ENCODE measurements around the gene TSHZ2. TPM values are rescaled to one million over a fixed set of nuclear protein-coding genes. Genes with fewer than 3 reads are reported as not detected.

TSHZ2 gene
- total and polyA plus RNA-seq, 2 of the 4 experiments (the other 2 are of a cell fraction), result under 0.01 to 0.02 TPM

DNA sequence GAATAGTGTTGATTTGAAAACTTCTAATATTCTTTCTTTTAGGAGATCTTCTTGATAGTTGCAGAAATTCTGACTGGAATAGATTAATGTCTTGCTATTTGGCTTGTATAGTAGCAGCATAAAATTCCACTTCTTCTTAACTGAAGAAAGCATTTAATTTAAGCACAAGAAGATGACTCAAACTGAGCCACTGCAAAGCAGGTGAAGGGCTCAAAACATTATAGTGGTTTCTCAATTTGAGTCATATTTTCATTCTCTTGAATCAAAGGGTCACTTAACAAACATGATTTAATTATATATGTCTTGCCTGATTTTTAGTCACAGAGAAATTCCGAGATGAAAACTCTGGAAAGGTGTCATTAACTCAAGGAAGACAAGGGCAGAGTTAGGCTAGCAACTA, 382.2 kb downstream of the TSHZ2 start:
- no peak overlapping the region for H4K8ac ChIP-seq (ENCODE audit: low read depth in 2 of 2, low read length in 2 of 2)
- CTCF ChIA-PET, result no interaction called here
- H3K14ac ChIP-seq (replicated peaks; ENCODE audit: low read depth, low read length), result no peak overlapping the region
- no peak overlapping the region for H2BK5ac ChIP-seq (ENCODE audit: low read depth, low read length, poor library complexity, severe bottlenecking)
- peaks cover 3% of the 10 kb centered on the region for H3K9me3 ChIP-seq (ENCODE audit: control insufficient read depth, insufficient read depth, low read length)
- no CpG with 5 or more reads among the region's 1 CpG for WGBS, 2 experiments (ENCODE audit: extremely low coverage in 2 of 2, insufficient read length in 1 of 2)
- no peaks in the 10 kb centered on the region for H3K27me3 ChIP-seq (ENCODE audit: control insufficient read depth, insufficient read depth, low read length)
- BruUV-seq (replicated peaks), result no TSS peak
- H4K5ac ChIP-seq (ENCODE audit: low read depth, low read length), result no peak overlapping the region
- no peak overlapping the region for H2AK9ac ChIP-seq (replicated peaks; ENCODE audit: low read depth, low read length, poor library complexity)
- H3K23ac ChIP-seq (ENCODE audit: low read depth, low read length), result no peak overlapping the region
- peaks cover 5% of the 10 kb centered on the region; the same call in 1 of the 2 replicates for H3K4me1 ChIP-seq (ENCODE audit: control insufficient read depth, insufficient read depth, low read length)
- no peak overlapping the region for H3K18ac ChIP-seq (ENCODE audit: low read depth, low read length)
- no peak overlapping the region for H3K4me3 ChIP-seq (ENCODE audit: insufficient read depth, low read depth, low read length)
- ATAC-seq (ENCODE audit: low read depth) (no peak), DNase-seq (no peak)
- H3K56ac ChIP-seq (ENCODE audit: extremely low read depth, insufficient read depth, low read length), result no peak overlapping the region
- no peak overlapping the region for H3K4me2 ChIP-seq (ENCODE audit: low read depth, low read length)
- H3K9me1 ChIP-seq (ENCODE audit: insufficient read depth, low read length), result no peaks in the 10 kb centered on the region
- H3K79me1 ChIP-seq (ENCODE audit: low read depth in 1 of 2, low read length in 2 of 2), result no peaks in the 10 kb centered on the region
- no peak overlapping the region for H3K4ac ChIP-seq (ENCODE audit: low read depth, low read length)
- H3K36me3 ChIP-seq (ENCODE audit: control insufficient read depth, insufficient read depth, low read length), result no peaks in the 10 kb centered on the region
- dilution Hi-C loops (cut with HindIII; ENCODE audit: low sequenced_read_pairs, unreplicated experiment) (no loop called here), intact Hi-C loops (cut with micrococcal nuclease) (no loop called here), in situ Hi-C loops (cut with MboI; ENCODE audit: low sequenced_read_pairs) (no loop called here)
- no peaks in the 10 kb centered on the region for H4K20me1 ChIP-seq (ENCODE audit: insufficient read depth, low read length)
- no peak overlapping the region for H4K91ac ChIP-seq (ENCODE audit: insufficient read depth, low read depth, low read length)
- H3K27ac ChIP-seq (ENCODE audit: insufficient read depth, low read length), result no peak overlapping the region
- no peak overlapping the region for H2AK5ac ChIP-seq (ENCODE audit: low read depth, low read length)
- H3K9ac ChIP-seq (ENCODE audit: low read depth, low read length), result no peak overlapping the region
- H2AFZ ChIP-seq (replicated peaks; ENCODE audit: low read length, poor library complexity), result no peak overlapping the region
- H2BK20ac ChIP-seq (ENCODE audit: low read depth, low read length), result no peak overlapping the region
- POLR2A ChIA-PET (ENCODE audit: unreplicated experiment), result no interaction called here
- H2BK120ac ChIP-seq (ENCODE audit: low read depth, low read length), result no peak overlapping the region
- no peak for TF ChIP-seq NFE2L2 (IDR thresholded peaks at IDR 0.05; ENCODE audit: low read depth, low read length)
- TF ChIP-seq POLR2A (IDR thresholded peaks at IDR 0.05; ENCODE audit: low read depth, low read length), result no peak
- no peak for TF ChIP-seq MAFK (IDR thresholded peaks at IDR 0.05; ENCODE audit: low read depth, low read length)
- TF ChIP-seq, protein P1, sequence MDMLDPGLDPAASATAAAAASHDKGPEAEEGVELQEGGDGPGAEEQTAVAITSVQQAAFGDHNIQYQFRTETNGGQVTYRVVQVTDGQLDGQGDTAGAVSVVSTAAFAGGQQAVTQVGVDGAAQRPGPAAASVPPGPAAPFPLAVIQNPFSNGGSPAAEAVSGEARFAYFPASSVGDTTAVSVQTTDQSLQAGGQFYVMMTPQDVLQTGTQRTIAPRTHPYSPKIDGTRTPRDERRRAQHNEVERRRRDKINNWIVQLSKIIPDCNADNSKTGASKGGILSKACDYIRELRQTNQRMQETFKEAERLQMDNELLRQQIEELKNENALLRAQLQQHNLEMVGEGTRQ (IDR thresholded peaks at IDR 0.05; ENCODE audit: low read depth, low read length), result no peak
- no peak for TF ChIP-seq RCOR1 (IDR thresholded peaks at IDR 0.05; ENCODE audit: insufficient replicate concordance, low read length)
- TF ChIP-seq BHLHE40 (IDR thresholded peaks at IDR 0.05; ENCODE audit: low read depth, low read length), result no peak
- no peak for TF ChIP-seq SMC3 (IDR thresholded peaks at IDR 0.05; ENCODE audit: low read depth, low read length)
- TF ChIP-seq RAD21 (IDR thresholded peaks at IDR 0.05; ENCODE audit: low read length), result no peak
- TF ChIP-seq MAZ (IDR thresholded peaks at IDR 0.05; ENCODE audit: borderline replicate concordance, low read depth, low read length), result no peak
- TF ChIP-seq, protein P2, sequence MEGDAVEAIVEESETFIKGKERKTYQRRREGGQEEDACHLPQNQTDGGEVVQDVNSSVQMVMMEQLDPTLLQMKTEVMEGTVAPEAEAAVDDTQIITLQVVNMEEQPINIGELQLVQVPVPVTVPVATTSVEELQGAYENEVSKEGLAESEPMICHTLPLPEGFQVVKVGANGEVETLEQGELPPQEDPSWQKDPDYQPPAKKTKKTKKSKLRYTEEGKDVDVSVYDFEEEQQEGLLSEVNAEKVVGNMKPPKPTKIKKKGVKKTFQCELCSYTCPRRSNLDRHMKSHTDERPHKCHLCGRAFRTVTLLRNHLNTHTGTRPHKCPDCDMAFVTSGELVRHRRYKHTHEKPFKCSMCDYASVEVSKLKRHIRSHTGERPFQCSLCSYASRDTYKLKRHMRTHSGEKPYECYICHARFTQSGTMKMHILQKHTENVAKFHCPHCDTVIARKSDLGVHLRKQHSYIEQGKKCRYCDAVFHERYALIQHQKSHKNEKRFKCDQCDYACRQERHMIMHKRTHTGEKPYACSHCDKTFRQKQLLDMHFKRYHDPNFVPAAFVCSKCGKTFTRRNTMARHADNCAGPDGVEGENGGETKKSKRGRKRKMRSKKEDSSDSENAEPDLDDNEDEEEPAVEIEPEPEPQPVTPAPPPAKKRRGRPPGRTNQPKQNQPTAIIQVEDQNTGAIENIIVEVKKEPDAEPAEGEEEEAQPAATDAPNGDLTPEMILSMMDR (conservative IDR thresholded peaks at IDR 0.05; ENCODE audit: low read depth, low read length), result no peak
- TF ChIP-seq MXI1 (IDR thresholded peaks at IDR 0.05; ENCODE audit: borderline replicate concordance, low read depth, low read length), result no peak
- TF ChIP-seq RFX5 (IDR thresholded peaks at IDR 0.05; ENCODE audit: low read depth, low read length), result no peak
- TF ChIP-seq, protein P3, sequence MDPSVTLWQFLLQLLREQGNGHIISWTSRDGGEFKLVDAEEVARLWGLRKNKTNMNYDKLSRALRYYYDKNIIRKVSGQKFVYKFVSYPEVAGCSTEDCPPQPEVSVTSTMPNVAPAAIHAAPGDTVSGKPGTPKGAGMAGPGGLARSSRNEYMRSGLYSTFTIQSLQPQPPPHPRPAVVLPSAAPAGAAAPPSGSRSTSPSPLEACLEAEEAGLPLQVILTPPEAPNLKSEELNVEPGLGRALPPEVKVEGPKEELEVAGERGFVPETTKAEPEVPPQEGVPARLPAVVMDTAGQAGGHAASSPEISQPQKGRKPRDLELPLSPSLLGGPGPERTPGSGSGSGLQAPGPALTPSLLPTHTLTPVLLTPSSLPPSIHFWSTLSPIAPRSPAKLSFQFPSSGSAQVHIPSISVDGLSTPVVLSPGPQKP (IDR thresholded peaks at IDR 0.05; ENCODE audit: borderline replicate concordance, low read depth, low read length), result no peak
- no peak for TF ChIP-seq FOS (IDR thresholded peaks at IDR 0.05; ENCODE audit: low read depth, low read length)
- TF ChIP-seq CHD1 (IDR thresholded peaks at IDR 0.05; ENCODE audit: low read depth, low read length), result no peak
- no peak for TF ChIP-seq CEBPB (IDR thresholded peaks at IDR 0.05; ENCODE audit: low read depth, low read length)
- H2BK15ac ChIP-seq (ENCODE audit: low read depth, low read length), result no peak overlapping the region

Data from IMR-90 (cell line).